Choroid plexus epithelial cell (primary cell): ENCODE results near the gene LCP1.
A peak's percentile ranks its signal among the peaks of the same experiment; 100 is the strongest.
"Not testable (repeated sequence)": the region's sequence is repeated elsewhere in the genome, so short reads cannot be mapped to it uniquely, and the experiment has no call there.

Experiments
- DNase-seq: peaks from one replicate; pipeline ENCODE4 v3.0.0-alpha.2; 2010; ENCODE audit warnings: low read depth
- H3K4me3 ChIP-seq: 2 replicates; pipeline ENCODE4 v1.5.1; 2011; ENCODE audit warnings: low read depth, mild to moderate bottlenecking, control low read depth, low read length, moderate library complexity
- CTCF ChIP-seq: conservative IDR thresholded peaks from 2 replicates; pipeline ENCODE4 v1.5.1; 2011; ENCODE audit warnings: low read depth, mild to moderate bottlenecking, control low read depth, inconsistent platforms, low read length, moderate library complexity

The LCP1 gene

GRCh38 chr13:46168783-46169182 lies 13.2 kb downstream of the LCP1 start:
- DNase-seq = no peak
- no peak for TF ChIP-seq CTCF
- no peak overlapping the region for H3K4me3 ChIP-seq

GRCh38 chr13:46168341-46168740 lies 13.6 kb downstream of the LCP1 start:
- DNase-seq = peak; percentile 55
- no peak overlapping the region for H3K4me3 ChIP-seq
- TF ChIP-seq CTCF = no peak

DNA sequence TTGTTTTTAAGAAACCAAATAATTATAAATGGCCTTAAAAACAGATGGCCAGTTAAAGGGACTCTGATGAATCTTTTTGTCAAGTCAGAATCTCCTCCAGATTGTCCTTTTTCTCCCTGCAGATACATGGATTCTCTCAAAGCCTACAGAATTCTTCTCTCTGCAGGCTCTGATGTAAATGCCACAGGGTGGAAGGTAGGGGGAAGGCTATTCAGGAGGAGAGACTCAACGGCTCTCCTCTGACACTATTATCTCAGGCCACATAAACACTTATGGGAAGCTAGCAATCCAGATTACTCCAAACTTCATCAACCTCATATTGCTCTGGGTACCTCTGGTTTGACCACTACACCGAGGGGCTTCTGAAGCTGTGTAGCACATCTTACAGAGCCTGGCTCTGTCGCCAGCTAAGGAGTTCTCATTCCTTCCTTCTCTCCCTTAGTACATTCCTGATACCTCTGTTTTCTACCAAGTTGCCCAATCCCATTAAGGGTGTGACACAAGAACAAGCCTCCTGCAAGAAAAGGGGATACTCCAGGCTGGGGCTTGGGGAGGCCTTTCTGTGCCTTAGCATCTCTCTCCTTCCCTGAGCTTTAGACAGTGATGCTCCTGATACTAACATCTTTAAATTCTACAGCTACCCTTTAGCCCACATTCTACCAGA lies 14.9 kb downstream of the LCP1 start:
- H3K4me3 ChIP-seq = no peak overlapping the region
- TF ChIP-seq CTCF = no peak
- DNase-seq = no peak

DNA sequence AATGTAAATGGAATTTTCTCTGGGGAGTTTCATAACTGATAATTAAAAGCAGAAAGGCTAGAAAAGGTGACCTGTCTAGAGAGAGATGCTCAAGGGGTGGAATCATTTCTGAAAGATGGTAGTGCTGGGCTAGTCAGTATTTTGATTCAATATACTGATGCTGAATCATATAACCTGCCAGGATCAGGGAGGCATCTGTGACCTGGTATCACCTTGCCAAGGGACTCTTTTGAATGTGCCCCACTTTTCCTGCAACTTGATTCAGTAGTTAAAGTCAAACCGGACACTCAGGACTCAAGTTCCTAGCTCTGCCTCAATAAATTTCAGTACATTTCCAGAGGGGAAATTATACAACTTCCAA lies 15.8 kb downstream of the LCP1 start:
- no peak for DNase-seq
- no peak overlapping the region for H3K4me3 ChIP-seq
- no peak for TF ChIP-seq CTCF

- no peak overlapping the region for H3K4me3 ChIP-seq
- no peak for TF ChIP-seq CTCF
- peak; percentile 49 for DNase-seq
Observed at GRCh38 chr13:46165485-46166223, 16.3 kb downstream of the LCP1 start.

DNA sequence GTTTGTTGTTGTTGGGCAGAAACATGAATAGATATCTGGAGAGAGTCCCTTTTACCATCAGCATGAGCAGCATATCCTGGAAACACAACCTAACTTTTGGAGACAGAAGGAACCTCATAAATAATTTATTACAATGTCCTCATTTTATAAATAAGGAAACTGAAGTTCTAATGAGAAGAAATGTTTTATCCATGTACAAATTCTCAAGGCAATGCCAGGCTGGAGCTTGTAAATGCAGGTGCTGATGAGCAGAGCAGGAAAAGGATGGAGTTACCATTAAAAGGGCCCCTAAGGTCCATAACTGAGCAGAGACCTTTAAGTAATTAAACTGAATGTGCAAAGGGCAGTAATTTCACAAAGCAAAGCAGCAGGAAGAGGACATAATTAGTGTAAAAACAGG lies 17.3 kb downstream of the LCP1 start:
- TF ChIP-seq CTCF = no peak
- H3K4me3 ChIP-seq = no peak overlapping the region
- DNase-seq = no peak

GRCh38 chr13:46162741-46163140 lies 19.2 kb downstream of the LCP1 start:
- H3K4me3 ChIP-seq, DNase-seq: not testable (repeated sequence)
